HepG2 (cell line): ENCODE measurements around the gene PTGES. TPM values are rescaled to one million over a fixed set of nuclear protein-coding genes. Genes with fewer than 3 reads are reported as not detected.

Experiments
- ATAC-seq: fragments of 200-7000 bp; cut with Tn5 transposase; 3 replicates; pipeline ENCODE4 v1.9.1; 2020; ENCODE audit warnings: mild to moderate bottlenecking, moderate library complexity
- BruUV-seq: library from RNA; stranded (reverse); fragments of 400-500 nt; replicated peaks from 2 replicates; lab custom pipeline; 2021; lab: Mats Ljungman, UMichigan
- CTCF ChIA-PET: fragments of 300-600 bp; formaldehyde crosslinking; extraction: SDS; loops from one replicate; lab custom pipeline; 2021; ENCODE audit warnings: low total read pairs, inconsistent platforms, low intra/inter-chr PET ratio; lab: Yijun Ruan, JAX
- POLR2A ChIA-PET: fragments of 350-600 bp; sonication (Branson Sonifier 250); formaldehyde crosslinking; loops from one replicate; lab custom pipeline; 2020; ENCODE audit warnings: antibody characterized with exemption, inconsistent platforms; lab: Yijun Ruan, JAX
- DNase-seq: peaks from one replicate; pipeline ENCODE4 v3.0.0-alpha.2; 2015; ENCODE audit warnings: low spot score
- FAIRE-seq: peaks from 3 replicates; lab custom pipeline; 2011; peaks lifted over from hg19 to GRCh38; lab: Jason Lieb, UNC
- H2AFZ ChIP-seq: one replicate; pipeline ENCODE4 v1.6.1; 2011; ENCODE audit warnings: low read length, inconsistent platforms
- H3K27ac ChIP-seq: fragments of 300-600 bp; 3 replicates; pipeline ENCODE4 v1.8.0; 2011; ENCODE audit warnings: mixed run types, mild to moderate bottlenecking, mixed read lengths, low read length, inconsistent platforms; ENCODE audit not compliant: insufficient read depth; ENCODE audit errors: extremely low read length
- H3K27me3 ChIP-seq, 2 experiments: fragments of 200-600 bp in 1 of 2; 2 replicates in 1 of 2; 3 replicates in 1 of 2; pipeline versions ENCODE4 v1.6.0 to v1.8.0; 2011; ENCODE audit warnings: low read length in 2 of 2, mild to moderate bottlenecking in 2 of 2, moderate library complexity in 2 of 2, inconsistent platforms in 1 of 2; ENCODE audit not compliant: insufficient read depth in 2 of 2, control insufficient read depth in 1 of 2
- H3K36me3 ChIP-seq, 2 experiments: fragments of 200-600 bp in 1 of 2; replicated peaks in 1 of 2; 2 replicates in 1 of 2; 3 replicates in 1 of 2; pipeline versions ENCODE4 v1.5.1 to v1.8.0; 2011; ENCODE audit warnings: low read length in 2 of 2, inconsistent platforms in 1 of 2; ENCODE audit not compliant: insufficient read depth in 2 of 2, control insufficient read depth in 1 of 2
- H3K4me1 ChIP-seq: 2 replicates; pipeline ENCODE4 v1.5.1; 2012; ENCODE audit warnings: low read length, inconsistent platforms; ENCODE audit not compliant: insufficient read depth
- H3K4me2 ChIP-seq: 2 replicates; pipeline ENCODE4 v1.6.0; 2011; ENCODE audit warnings: low read depth, low read length, inconsistent platforms
- H3K4me3 ChIP-seq, 3 experiments: fragments of 200-600 bp in 1 of 3; sonication (generic), shearing (Covaris generic) in 1 of 3; replicated peaks in 1 of 3; 2 replicates each; pipeline ENCODE4 v1.5.1; 2011 to 2016; ENCODE audit warnings: low read length in 3 of 3, inconsistent platforms in 2 of 3, low read depth in 2 of 3, mild to moderate bottlenecking in 2 of 3, control low read depth in 1 of 3, mixed read lengths in 1 of 3; ENCODE audit not compliant: insufficient read depth in 1 of 3
- H3K79me2 ChIP-seq: one replicate; pipeline ENCODE4 v1.6.1; 2011; ENCODE audit warnings: low read length, inconsistent platforms; ENCODE audit not compliant: insufficient read depth
- H3K9ac ChIP-seq: 2 replicates; pipeline ENCODE4 v1.6.0; 2011; ENCODE audit warnings: mild to moderate bottlenecking, low read depth, low read length, inconsistent platforms; ENCODE audit not compliant: insufficient read depth
- H3K9me3 ChIP-seq: 2 replicates; pipeline ENCODE4 v1.5.1; 2012; ENCODE audit warnings: mild to moderate bottlenecking, low read length
- H4K20me1 ChIP-seq: 2 replicates; pipeline ENCODE4 v1.6.0; 2011; ENCODE audit warnings: inconsistent platforms, mild to moderate bottlenecking, low read length, moderate library complexity; ENCODE audit not compliant: insufficient read depth
- KAT8 ChIP-seq: IDR thresholded peaks from 2 replicates; pipeline ENCODE4 v1.6.1; 2016; ENCODE audit warnings: missing genetic modification reagents, missing compliant biosample characterization
- NR2F2 ChIP-seq: IDR thresholded peaks from 2 replicates; pipeline ENCODE4 v1.6.1; 2012; ENCODE audit warnings: low read depth, inconsistent platforms, borderline replicate concordance
- ZSCAN21 ChIP-seq: sonication (generic); formaldehyde crosslinking; IDR thresholded peaks from 2 replicates; pipeline ENCODE4 v1.8.0; 2022; ENCODE audit warnings: mild to moderate bottlenecking, missing genetic modification reagents, moderate library complexity, borderline replicate concordance
- WGBS: methylation state at CpG from one replicate; pipeline ENCODE4 v1.1.6; 2017; ENCODE audit warnings: low lambda C conversion rate; 5-methylcytosine and 5-hydroxymethylcytosine counted together
- in situ Hi-C: cut with HindIII; loops from 2 replicates; pipeline ENCODE4 v1.10.0; 2017; ENCODE audit warnings: low pct_unique_long_range_greater_than_20kb; ENCODE audit not compliant: extremely low pct_ligation_motif_present
- intact Hi-C: fragments of 100-400 bp; cut with micrococcal nuclease; formaldehyde crosslinking; loops from one replicate; pipeline ENCODE4 v1.10.0; 2022; ENCODE audit not compliant: unreplicated experiment
- polyA plus RNA-seq, 8 experiments: library from polyadenylated mRNA; depleted of rRNA in 3 of 8; stranded (reverse) in 7 of 8; unstranded in 1 of 8; fragments of >200 nt; fragmentation: Illumina TruSeq in 4 of 8; extraction: Trizol in 4 of 8; gene quantifications; 2 replicates each; pipeline versions ENCODE4 v1.2.1 to v1.2.3, GENCODE V29; 2011 to 2016; ENCODE audit warnings: low read depth in 4 of 8, missing spikeins in 1 of 8, mixed read lengths in 1 of 8; ENCODE audit not compliant: insufficient read depth in 1 of 8
- total RNA-seq, 5 experiments: library from RNA; depleted of rRNA; stranded (reverse); fragments of >200 nt; fragmentation: Illumina TruSeq; extraction: Trizol; gene quantifications; 2 replicates each; pipeline ENCODE4 v1.2.3, GENCODE V29; 2016; ENCODE audit warnings: low read depth in 1 of 5
- TF ChIP-seq, protein P1 (sequence below): sonication (generic); formaldehyde crosslinking; IDR thresholded peaks from 2 replicates; pipeline ENCODE4 v1.4.0; 2020; ENCODE audit warnings: mild to moderate bottlenecking, missing genetic modification reagents
- TF ChIP-seq, protein P2 (sequence below): sonication (generic); formaldehyde crosslinking; IDR thresholded peaks from 2 replicates; pipeline ENCODE4 v1.4.0; 2020; ENCODE audit warnings: missing genetic modification reagents

The PTGES gene
- total and polyA plus RNA-seq, 2 of the 13 experiments (the other 11 are each of a cell fraction or from before 2014, with no cell fraction given): 0.07 TPM; not detected in 1

DNA sequence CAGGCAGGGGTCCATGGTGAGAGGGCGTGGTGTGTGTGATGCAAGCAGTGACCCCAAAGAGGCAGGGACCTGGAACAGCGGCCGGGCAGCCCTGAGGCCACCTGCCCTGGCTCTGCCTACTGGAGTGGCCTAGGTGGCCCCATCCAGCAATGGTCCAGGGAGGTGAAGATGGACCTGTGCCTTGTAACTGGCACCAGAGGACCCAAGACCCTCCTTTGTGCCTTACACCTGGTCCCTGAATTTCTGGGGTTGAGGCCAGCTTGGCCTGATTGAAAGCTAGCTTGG lies 42.7 kb downstream of the PTGES start (continued):
- TF ChIP-seq, protein P1, sequence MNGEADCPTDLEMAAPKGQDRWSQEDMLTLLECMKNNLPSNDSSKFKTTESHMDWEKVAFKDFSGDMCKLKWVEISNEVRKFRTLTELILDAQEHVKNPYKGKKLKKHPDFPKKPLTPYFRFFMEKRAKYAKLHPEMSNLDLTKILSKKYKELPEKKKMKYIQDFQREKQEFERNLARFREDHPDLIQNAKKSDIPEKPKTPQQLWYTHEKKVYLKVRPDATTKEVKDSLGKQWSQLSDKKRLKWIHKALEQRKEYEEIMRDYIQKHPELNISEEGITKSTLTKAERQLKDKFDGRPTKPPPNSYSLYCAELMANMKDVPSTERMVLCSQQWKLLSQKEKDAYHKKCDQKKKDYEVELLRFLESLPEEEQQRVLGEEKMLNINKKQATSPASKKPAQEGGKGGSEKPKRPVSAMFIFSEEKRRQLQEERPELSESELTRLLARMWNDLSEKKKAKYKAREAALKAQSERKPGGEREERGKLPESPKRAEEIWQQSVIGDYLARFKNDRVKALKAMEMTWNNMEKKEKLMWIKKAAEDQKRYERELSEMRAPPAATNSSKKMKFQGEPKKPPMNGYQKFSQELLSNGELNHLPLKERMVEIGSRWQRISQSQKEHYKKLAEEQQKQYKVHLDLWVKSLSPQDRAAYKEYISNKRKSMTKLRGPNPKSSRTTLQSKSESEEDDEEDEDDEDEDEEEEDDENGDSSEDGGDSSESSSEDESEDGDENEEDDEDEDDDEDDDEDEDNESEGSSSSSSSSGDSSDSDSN (CRISPR knock-in tag): no peak
- TF ChIP-seq NR2F2 (no peak), ZSCAN21 (CRISPR knock-in tag) (no peak)

DNA sequence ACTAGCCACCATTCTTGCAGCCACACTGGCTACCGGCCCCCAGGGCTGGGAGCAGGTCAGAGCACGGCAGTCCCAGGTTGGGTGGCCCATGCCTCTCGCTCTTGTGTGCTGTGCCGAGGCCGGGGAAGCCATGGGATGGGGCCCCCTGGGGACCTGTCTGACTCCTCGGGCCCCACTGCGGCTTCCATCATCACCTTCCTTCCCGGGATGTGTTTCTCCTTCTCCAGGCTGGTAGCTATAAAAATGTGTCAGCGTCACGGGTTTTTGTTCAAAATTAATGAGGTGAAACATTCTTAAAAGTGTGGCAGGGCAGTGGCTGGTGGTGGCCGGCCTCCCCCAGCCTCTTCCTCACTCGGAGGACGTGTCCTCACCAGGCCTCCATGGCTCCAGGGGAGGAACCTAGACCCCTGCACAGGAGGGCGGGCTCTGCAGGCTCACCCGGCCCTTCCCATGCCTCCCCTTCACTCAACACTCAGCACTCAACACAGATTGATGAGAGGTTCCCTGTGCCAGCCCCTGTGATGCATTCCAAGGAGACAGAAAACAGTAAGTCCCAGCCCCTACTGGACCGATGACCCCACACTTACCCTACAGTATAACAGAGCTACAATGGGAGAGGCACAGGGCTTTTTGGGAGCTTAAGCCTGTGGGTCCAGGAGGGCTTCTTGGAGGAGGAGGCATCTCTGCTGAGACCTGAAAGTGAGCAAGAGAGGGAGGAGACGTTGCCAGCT lies 43.2 kb downstream of the PTGES start:
- Histone ChIP-seq H3K9me3 (no peaks in the 10 kb centered on the region), H3K4me3 (no peak overlapping the region), H2AFZ (no peak overlapping the region), H3K27me3 (peaks cover 6 to 47% of the 10 kb centered on the region in 2 experiments; a peak in 4 of 5 replicates), H3K4me2 (no peak overlapping the region), H3K36me3 (no peaks in the 10 kb centered on the region), H3K27ac (no peak overlapping the region), H4K20me1 (no peaks in the 10 kb centered on the region), H3K79me2 (no peaks in the 10 kb centered on the region), H3K4me1 (no peaks in the 10 kb centered on the region), H3K9ac (no peak overlapping the region)
- 29% methylated on average over 11 of the region's 17 CpGs for WGBS
- in situ Hi-C loops (no loop called here), intact Hi-C loops (no loop called here)
- ChIA-PET CTCF (no interaction called here), POLR2A (no interaction called here)
- FAIRE-seq (no peak), ATAC-seq (no peak; the same call in 2 of the 3 replicates), DNase-seq (no peak)
- TF ChIP-seq, protein P2, sequence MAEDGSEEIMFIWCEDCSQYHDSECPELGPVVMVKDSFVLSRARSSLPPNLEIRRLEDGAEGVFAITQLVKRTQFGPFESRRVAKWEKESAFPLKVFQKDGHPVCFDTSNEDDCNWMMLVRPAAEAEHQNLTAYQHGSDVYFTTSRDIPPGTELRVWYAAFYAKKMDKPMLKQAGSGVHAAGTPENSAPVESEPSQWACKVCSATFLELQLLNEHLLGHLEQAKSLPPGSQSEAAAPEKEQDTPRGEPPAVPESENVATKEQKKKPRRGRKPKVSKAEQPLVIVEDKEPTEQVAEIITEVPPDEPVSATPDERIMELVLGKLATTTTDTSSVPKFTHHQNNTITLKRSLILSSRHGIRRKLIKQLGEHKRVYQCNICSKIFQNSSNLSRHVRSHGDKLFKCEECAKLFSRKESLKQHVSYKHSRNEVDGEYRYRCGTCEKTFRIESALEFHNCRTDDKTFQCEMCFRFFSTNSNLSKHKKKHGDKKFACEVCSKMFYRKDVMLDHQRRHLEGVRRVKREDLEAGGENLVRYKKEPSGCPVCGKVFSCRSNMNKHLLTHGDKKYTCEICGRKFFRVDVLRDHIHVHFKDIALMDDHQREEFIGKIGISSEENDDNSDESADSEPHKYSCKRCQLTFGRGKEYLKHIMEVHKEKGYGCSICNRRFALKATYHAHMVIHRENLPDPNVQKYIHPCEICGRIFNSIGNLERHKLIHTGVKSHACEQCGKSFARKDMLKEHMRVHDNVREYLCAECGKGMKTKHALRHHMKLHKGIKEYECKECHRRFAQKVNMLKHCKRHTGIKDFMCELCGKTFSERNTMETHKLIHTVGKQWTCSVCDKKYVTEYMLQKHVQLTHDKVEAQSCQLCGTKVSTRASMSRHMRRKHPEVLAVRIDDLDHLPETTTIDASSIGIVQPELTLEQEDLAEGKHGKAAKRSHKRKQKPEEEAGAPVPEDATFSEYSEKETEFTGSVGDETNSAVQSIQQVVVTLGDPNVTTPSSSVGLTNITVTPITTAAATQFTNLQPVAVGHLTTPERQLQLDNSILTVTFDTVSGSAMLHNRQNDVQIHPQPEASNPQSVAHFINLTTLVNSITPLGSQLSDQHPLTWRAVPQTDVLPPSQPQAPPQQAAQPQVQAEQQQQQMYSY (CRISPR knock-in tag): no peak
- TF ChIP-seq KAT8: no peak
- BruUV-seq: no TSS peak
